Endometrial microvascular endothelial cells (primary cell): ENCODE data around the gene OR51Q1. TPM values are rescaled to one million over a fixed set of nuclear protein-coding genes. Genes with fewer than 3 reads are reported as not detected.

Experiments
- in situ Hi-C: cut with HindIII; loops from 2 replicates; pipeline ENCODE4 v1.10.0; 2017; ENCODE audit warnings: low sequenced_read_pairs, low pct_unique_long_range_greater_than_20kb; ENCODE audit errors: inconsistent ontology term
- total RNA-seq: library from RNA; depleted of rRNA; stranded (reverse); fragments of >200 nt; gene quantifications from one replicate; pipeline ENCODE4 v1.2.3, GENCODE V29; 2015; ENCODE audit errors: inconsistent ontology term

Gene OR51Q1, protein sequence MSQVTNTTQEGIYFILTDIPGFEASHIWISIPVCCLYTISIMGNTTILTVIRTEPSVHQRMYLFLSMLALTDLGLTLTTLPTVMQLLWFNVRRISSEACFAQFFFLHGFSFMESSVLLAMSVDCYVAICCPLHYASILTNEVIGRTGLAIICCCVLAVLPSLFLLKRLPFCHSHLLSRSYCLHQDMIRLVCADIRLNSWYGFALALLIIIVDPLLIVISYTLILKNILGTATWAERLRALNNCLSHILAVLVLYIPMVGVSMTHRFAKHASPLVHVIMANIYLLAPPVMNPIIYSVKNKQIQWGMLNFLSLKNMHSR
- not detected for total RNA-seq

GRCh38 chr11:5421811-5422210, at the start of gene OR51Q1:
TSS of gene OR51Q1 (plus strand) at chr11:5422111. CDS start at chr11:5422201, 90 bp downstream.
- in situ Hi-C loops, result no loop called here

GRCh38 chr11:5380740-5381342, 41.1 kb upstream of the OR51Q1 start:
- in situ Hi-C loops, result no loop called here

DNA sequence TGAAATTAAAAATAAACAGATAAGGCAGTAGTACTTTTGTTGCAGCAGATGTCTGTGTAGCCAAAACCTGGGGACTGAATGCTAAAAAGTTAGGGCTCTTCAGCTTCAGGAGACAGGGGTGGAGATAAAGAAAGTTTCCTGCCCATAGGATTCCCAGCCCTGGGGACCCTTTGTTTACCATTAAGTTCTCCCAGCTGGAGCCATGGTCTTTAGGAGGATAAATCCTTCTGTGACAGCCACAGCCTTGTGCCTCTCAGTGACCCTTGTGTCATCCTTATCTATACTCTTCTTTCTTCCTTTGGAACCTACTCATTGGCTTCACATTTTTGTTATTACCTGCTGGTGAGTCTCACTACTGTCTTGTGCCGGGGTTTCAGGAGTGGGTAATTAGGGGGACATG, 38.3 kb upstream of the OR51Q1 start, which contains the start of gene OR51M1:
Gene OR51M1 (plus strand): TSS at position 237 of the 400 bp plus-strand sequence. CDS start 5,587 bp downstream, outside the sequence.
- in situ Hi-C loops, result no loop called here

DNA sequence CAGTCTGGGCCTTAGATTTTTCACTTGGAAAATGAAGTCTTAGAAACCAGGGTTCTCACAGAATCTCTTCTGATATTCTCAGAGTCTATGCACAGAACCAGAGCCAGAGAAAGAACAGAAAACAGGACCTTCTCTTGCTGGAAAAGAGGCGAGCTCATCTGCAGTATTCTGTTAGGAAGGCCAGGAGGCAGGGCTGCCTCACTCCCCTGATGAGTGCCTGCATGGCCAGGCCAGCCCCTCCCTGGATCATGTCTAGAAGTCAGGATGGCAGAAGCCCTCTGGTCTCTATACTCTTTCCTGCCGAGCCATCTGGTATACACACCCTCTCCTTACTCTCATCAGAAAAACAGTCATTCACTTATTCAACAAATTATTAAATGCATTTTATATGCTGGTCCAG, 37.6 kb upstream of the OR51Q1 start:
- in situ Hi-C loops, result no loop called here

DNA sequence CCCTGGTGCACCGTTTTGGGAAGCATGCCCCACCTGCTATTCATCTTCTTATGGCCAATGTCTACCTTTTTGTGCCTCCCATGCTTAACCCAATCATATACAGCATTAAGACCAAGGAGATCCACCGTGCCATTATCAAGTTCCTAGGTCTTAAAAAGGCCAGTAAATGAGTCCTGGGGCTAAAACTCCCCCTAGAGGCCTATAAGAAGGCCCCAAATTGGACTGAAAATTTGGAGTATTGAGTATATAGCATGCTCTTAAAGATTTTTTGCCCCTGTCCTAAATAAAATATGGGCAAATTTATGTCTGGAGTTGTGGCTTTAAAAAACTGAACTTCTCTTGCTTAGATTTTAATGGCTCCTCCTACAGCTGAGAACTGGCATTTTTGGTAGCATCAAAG, 31.7 kb upstream of the OR51Q1 start:
- in situ Hi-C loops, result no loop called here

- in situ Hi-C loops, result no loop called here
Measured at GRCh38 chr11:5394091-5394490, 27.8 kb upstream of the OR51Q1 start.

GRCh38 chr11:5398936-5399335, 23.0 kb upstream of the OR51Q1 start:
- in situ Hi-C loops, result no loop called here

GRCh38 chr11:5405173-5405572, 16.7 kb upstream of the OR51Q1 start:
- in situ Hi-C loops, result no loop called here

DNA sequence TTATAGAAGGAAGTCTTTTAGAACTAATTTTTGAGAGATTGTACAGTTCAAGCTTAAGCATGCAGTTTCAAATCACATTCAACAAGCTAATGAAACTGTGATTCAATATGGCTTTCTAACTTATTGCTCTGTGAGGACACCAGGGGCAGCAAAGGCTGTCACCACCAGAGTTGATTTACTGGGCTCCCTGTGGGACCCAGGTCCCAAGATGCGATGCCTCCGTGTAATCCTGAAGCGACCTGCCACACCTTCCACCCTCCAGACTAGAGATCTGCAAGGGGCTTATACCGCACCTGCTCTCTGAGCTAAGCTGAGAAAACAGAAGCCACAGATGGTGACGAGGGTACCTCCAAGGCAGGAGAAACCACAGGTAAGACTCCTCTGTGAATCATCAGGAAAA, 918 bp upstream of the OR51Q1 start:
- in situ Hi-C loops, result no loop called here

- in situ Hi-C loops, result no loop called here
Measured at GRCh38 chr11:5423131-5423530, 1.2 kb downstream of the OR51Q1 start.

GRCh38 chr11:5441414-5441813, 19.5 kb downstream of the OR51Q1 start, which contains the start of gene OR51I1:
TSS of gene OR51I1 (minus strand) at chr11:5441514. CDS start at chr11:5441514, 0 bp downstream.
- in situ Hi-C loops, result no loop called here

- in situ Hi-C loops, result no loop called here
Measured at GRCh38 chr11:5443835-5444393, 22.0 kb downstream of the OR51Q1 start.

DNA sequence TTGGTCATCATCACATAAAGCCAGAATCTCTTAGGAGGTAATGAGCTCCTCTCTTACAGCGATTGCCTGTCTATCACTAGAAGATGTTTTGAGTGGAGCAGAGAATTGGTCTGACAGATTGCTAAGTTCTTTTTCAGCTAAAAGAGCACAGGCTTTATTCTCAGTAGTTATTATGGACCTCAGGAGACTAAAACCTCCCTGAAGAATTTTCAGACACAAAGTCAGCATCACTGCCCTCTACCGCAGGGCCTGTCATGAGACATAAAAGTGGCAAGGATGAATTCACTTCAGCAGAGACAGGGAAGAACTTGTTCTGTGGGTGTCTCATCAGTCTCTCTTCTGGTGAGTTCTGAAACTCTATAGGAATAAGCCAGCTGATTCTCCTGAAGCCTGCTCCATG, 27.1 kb downstream of the OR51Q1 start, which contains the start of gene OR51I2:
Gene OR51I2 (plus strand): TSS at position 301 of the 400 bp plus-strand sequence. CDS start 4,166 bp downstream, outside the sequence.
- in situ Hi-C loops, result no loop called here

GRCh38 chr11:5449432-5449831, 27.5 kb downstream of the OR51Q1 start:
- in situ Hi-C loops, result no loop called here

DNA sequence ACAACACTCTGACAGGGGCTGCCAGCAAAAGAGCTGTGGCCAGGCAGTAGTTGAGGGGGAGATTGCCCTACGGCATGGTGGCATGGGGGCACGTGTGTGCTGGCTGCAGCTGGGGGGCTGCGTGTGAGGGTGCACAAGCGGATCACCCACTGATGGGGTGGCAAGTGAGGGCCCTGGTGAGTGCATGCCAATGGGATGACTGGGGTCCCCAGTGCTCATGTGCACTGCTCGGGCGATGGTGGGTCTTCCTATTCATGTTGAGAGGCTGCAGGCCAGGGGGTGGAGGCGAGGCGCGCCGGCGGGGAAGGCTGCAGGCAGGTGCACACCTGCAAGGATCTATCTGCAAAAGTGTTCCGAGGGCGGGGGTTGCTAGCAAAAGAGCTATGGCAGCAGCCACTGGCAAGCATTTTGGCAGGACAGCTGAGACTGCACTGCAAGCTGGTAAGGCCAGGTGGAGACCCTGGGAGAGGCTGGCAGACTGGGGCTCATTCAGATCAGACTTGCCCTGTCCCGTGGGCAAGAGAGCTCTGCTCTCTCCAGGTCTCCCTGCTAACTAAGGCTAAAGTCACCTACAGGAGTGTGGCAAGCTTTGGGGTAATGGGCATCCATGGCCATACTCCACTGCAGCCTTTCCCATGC, 39.2 kb downstream of the OR51Q1 start:
- in situ Hi-C loops, result no loop called here

GRCh38 chr11:5467527-5467926, 45.6 kb downstream of the OR51Q1 start:
- in situ Hi-C loops, result no loop called here
